ENCODE measurements around the gene LRRC34.

The LRRC34 gene

DNA sequence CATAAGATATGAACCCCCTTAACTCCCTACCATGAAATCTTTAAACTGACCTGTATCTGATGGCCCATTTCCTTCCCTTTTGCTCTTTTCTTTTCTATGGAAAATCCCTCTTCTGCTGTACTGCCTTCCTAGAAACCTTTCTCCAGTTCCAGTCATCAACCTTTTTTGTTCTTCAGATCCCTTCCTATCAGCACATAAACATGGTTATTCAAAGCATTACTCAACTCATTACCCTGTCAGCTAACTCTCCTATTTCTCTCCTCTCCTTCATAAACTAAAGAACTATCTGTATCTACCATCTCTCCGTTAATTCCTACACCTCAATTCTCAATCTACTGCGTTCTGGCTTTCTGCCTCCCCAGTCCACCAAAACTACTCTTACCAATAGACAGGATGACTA, 60.8 kb downstream of the LRRC34 start:
- Histone ChIP-seq H3K36me3 (ENCODE audit: control insufficient read depth in 1 of 2, insufficient read depth in 2 of 2, low read length in 2 of 2) (no peaks in the 10 kb centered on the region), H3K4me1 (ENCODE audit: control insufficient read depth in 1 of 2, insufficient read depth in 2 of 2, low read length in 2 of 2) (peaks cover 0 to 24% of the 10 kb centered on the region in 2 donors), H3K27me3 (ENCODE audit: control insufficient read depth in 1 of 2, insufficient read depth in 2 of 2, low read length in 2 of 2) (peaks cover 0 to 8% of the 10 kb centered on the region in 2 donors), H3K9me3 (ENCODE audit: control insufficient read depth in 1 of 2, low read length in 2 of 2) (no peaks in the 10 kb centered on the region), H3K4me3 (ENCODE audit: low read depth in 1 of 2, low read length in 2 of 2) (no peak overlapping the region), H3K9ac (ENCODE audit: low read depth in 1 of 2, low read length in 2 of 2) (no peak overlapping the region), H3K27ac (ENCODE audit: low read depth, low read length) (no peak overlapping the region)

DNA sequence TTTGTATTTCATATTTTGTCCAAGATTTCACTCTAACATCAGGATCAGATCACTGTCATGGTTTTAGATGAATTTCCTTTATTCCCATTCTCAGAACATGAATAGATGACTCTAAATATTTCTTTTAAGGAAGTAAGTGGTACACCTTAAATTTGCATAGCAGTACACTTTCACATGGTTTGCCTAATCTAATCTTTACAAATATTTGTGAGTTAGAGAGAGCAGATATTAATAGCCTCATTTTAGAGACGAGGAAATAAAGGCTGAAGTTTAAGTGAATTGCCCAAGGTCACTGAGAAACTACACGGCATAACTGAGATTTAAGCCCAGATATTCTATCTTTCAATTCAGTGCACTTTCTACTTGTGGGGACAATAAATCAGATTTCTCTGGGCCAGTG, 62.0 kb downstream of the LRRC34 start:
- H3K9me3 ChIP-seq (ENCODE audit: control insufficient read depth in 1 of 2, low read length in 2 of 2), result no peaks in the 10 kb centered on the region
- H3K27ac ChIP-seq (ENCODE audit: low read depth, low read length), result no peak overlapping the region
- no peak overlapping the region for H3K9ac ChIP-seq (ENCODE audit: low read depth in 1 of 2, low read length in 2 of 2)
- H3K4me1 ChIP-seq (ENCODE audit: control insufficient read depth in 1 of 2, insufficient read depth in 2 of 2, low read length in 2 of 2), result peaks cover 0 to 24% of the 10 kb centered on the region in 2 donors
- peaks cover 0 to 10% of the 10 kb centered on the region in 2 donors for H3K27me3 ChIP-seq (ENCODE audit: control insufficient read depth in 1 of 2, insufficient read depth in 2 of 2, low read length in 2 of 2)
- no peaks in the 10 kb centered on the region for H3K36me3 ChIP-seq (ENCODE audit: control insufficient read depth in 1 of 2, insufficient read depth in 2 of 2, low read length in 2 of 2)
- H3K4me3 ChIP-seq (ENCODE audit: low read depth in 1 of 2, low read length in 2 of 2), result no peak overlapping the region

DNA sequence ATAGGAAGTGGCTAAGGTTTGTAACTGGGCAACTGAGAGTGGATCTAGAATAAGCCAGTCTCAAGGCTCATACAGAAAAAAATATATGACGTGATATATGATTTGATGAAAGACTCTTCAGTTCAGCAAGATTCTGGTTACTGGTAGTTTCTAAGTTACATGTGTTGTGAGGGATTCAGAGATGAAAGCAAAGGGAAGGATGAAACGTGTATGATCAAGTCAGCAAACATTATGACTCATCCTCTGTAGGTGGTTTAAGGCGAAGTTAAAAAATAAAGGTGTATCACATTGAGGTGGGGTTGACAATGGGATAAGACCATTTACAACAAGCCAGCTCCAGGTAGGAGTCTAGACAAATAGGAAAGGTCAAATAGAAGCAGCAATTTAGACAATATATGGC, 64.0 kb downstream of the LRRC34 start:
- H3K27ac ChIP-seq (ENCODE audit: low read depth, low read length), result no peak overlapping the region
- peaks cover 0 to 10% of the 10 kb centered on the region in 2 donors for H3K27me3 ChIP-seq (ENCODE audit: control insufficient read depth in 1 of 2, insufficient read depth in 2 of 2, low read length in 2 of 2)
- H3K36me3 ChIP-seq (ENCODE audit: control insufficient read depth in 1 of 2, insufficient read depth in 2 of 2, low read length in 2 of 2), result no peaks in the 10 kb centered on the region
- H3K4me3 ChIP-seq (ENCODE audit: low read depth in 1 of 2, low read length in 2 of 2), result no peak overlapping the region
- H3K4me1 ChIP-seq (ENCODE audit: control insufficient read depth in 1 of 2, insufficient read depth in 2 of 2, low read length in 2 of 2), result peaks cover 0 to 15% of the 10 kb centered on the region in 2 donors
- no peaks in the 10 kb centered on the region for H3K9me3 ChIP-seq (ENCODE audit: control insufficient read depth in 1 of 2, low read length in 2 of 2)
- no peak overlapping the region for H3K9ac ChIP-seq (ENCODE audit: low read depth in 1 of 2, low read length in 2 of 2)

DNA sequence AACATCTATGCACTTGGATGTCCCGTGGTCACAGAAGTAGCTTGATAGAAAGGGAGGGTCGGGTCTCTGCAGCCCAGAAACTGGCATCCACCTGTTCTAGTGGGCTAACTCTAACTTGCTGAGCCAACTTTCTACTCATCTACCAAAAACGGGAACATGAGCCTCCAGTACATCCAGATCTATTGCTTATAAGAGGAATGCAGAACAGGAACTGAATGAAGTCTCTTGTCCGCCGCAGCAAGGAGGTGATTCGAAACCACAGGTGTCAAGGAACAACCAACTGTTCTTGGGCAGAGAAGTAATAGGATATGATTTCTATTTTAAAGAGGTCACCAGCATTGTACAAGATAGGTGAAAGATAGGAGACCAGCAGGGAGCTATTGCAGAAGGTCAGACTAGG, 65.8 kb downstream of the LRRC34 start:
- no peak overlapping the region for H3K27ac ChIP-seq (ENCODE audit: low read depth, low read length)
- no peaks in the 10 kb centered on the region for H3K9me3 ChIP-seq (ENCODE audit: control insufficient read depth in 1 of 2, low read length in 2 of 2)
- no peak overlapping the region for H3K9ac ChIP-seq (ENCODE audit: low read depth in 1 of 2, low read length in 2 of 2)
- peaks cover 0 to 15% of the 10 kb centered on the region in 2 donors for H3K4me1 ChIP-seq (ENCODE audit: control insufficient read depth in 1 of 2, insufficient read depth in 2 of 2, low read length in 2 of 2)
- H3K27me3 ChIP-seq (ENCODE audit: control insufficient read depth in 1 of 2, insufficient read depth in 2 of 2, low read length in 2 of 2), result peaks cover 0 to 10% of the 10 kb centered on the region in 2 donors
- no peak overlapping the region for H3K4me3 ChIP-seq (ENCODE audit: low read depth in 1 of 2, low read length in 2 of 2)
- no peaks in the 10 kb centered on the region for H3K36me3 ChIP-seq (ENCODE audit: control insufficient read depth in 1 of 2, insufficient read depth in 2 of 2, low read length in 2 of 2)

- Histone ChIP-seq H3K9me3 (ENCODE audit: control insufficient read depth in 1 of 2, low read length in 2 of 2) (no peaks in the 10 kb centered on the region), H3K9ac (ENCODE audit: low read depth in 1 of 2, low read length in 2 of 2) (no peak overlapping the region), H3K4me1 (ENCODE audit: control insufficient read depth in 1 of 2, insufficient read depth in 2 of 2, low read length in 2 of 2) (peaks cover 0 to 6% of the 10 kb centered on the region in 2 donors), H3K36me3 (ENCODE audit: control insufficient read depth in 1 of 2, insufficient read depth in 2 of 2, low read length in 2 of 2) (no peaks in the 10 kb centered on the region), H3K27ac (ENCODE audit: low read depth, low read length) (no peak overlapping the region), H3K27me3 (ENCODE audit: control insufficient read depth in 1 of 2, insufficient read depth in 2 of 2, low read length in 2 of 2) (peaks cover 0 to 10% of the 10 kb centered on the region in 2 donors), H3K4me3 (ENCODE audit: low read depth in 1 of 2, low read length in 2 of 2) (no peak overlapping the region)
Measured at GRCh38 chr3:169744366-169745054, 68.2 kb downstream of the LRRC34 start.
